Measurements from ENCODE around the gene SMIM44.
"Not testable (repeated sequence)": the region's sequence is repeated elsewhere in the genome, so short reads cannot be mapped to it uniquely, and the experiment has no call there.

The SMIM44 gene

GRCh38 chr19:3483226-3483628 lies at the start of gene SMIM44:
TSS of gene SMIM44 (minus strand) at chr19:3483441. CDS start at chr19:3483403, 38 bp downstream.
- Histone ChIP-seq H3K27ac (ENCODE audit: low read length) (no peak within 1 kb of the TSS), H3K36me3 (ENCODE audit: insufficient read depth, low read depth, low read length) (no peaks in the 10 kb centered on the region), H3K9me3 (ENCODE audit: insufficient read depth, low read depth, low read length) (no peaks in the 10 kb centered on the region), H3K4me1 (ENCODE audit: insufficient read depth, low read length) (no peaks in the 10 kb centered on the region), H3K4me3 (ENCODE audit: low read length) (no peak within 1 kb of the TSS), H3K27me3 (ENCODE audit: insufficient read depth, low read length) (peaks cover 3% of the 10 kb centered on the region), H3K9ac (ENCODE audit: low read depth, low read length) (no peak within 1 kb of the TSS)

- H3K4me3 ChIP-seq (ENCODE audit: low read length): no peak overlapping the region
- no peaks in the 10 kb centered on the region for H3K27me3 ChIP-seq (ENCODE audit: insufficient read depth, low read length)
- H3K36me3 ChIP-seq (ENCODE audit: insufficient read depth, low read depth, low read length): peaks cover 42% of the 10 kb centered on the region
- no peak overlapping the region for H3K27ac ChIP-seq (ENCODE audit: low read length)
- no peaks in the 10 kb centered on the region for H3K9me3 ChIP-seq (ENCODE audit: insufficient read depth, low read depth, low read length)
- H3K9ac ChIP-seq (ENCODE audit: low read depth, low read length): no peak overlapping the region
- no peaks in the 10 kb centered on the region for H3K4me1 ChIP-seq (ENCODE audit: insufficient read depth, low read length)
Measured at GRCh38 chr19:3533033-3533432, 49.8 kb upstream of the SMIM44 start.

- Histone ChIP-seq H3K27ac (ENCODE audit: low read length) (no peak overlapping the region), H3K9ac (ENCODE audit: low read depth, low read length) (no peak overlapping the region), H3K4me1 (ENCODE audit: insufficient read depth, low read length) (no peaks in the 10 kb centered on the region), H3K27me3 (ENCODE audit: insufficient read depth, low read length) (no peaks in the 10 kb centered on the region), H3K9me3 (ENCODE audit: insufficient read depth, low read depth, low read length) (no peaks in the 10 kb centered on the region), H3K4me3 (ENCODE audit: low read length) (no peak overlapping the region), H3K36me3 (ENCODE audit: insufficient read depth, low read depth, low read length) (peaks cover 46% of the 10 kb centered on the region)
Measured at GRCh38 chr19:3532154-3532786, 49.0 kb upstream of the SMIM44 start.

- no peaks in the 10 kb centered on the region for H3K9me3 ChIP-seq (ENCODE audit: insufficient read depth, low read depth, low read length)
- H3K9ac ChIP-seq (ENCODE audit: low read depth, low read length): no peak overlapping the region
- no peaks in the 10 kb centered on the region for H3K27me3 ChIP-seq (ENCODE audit: insufficient read depth, low read length)
- H3K4me1 ChIP-seq (ENCODE audit: insufficient read depth, low read length): no peaks in the 10 kb centered on the region
- H3K36me3 ChIP-seq (ENCODE audit: insufficient read depth, low read depth, low read length): peaks cover 49% of the 10 kb centered on the region
- H3K27ac ChIP-seq (ENCODE audit: low read length): no peak overlapping the region
- H3K4me3 ChIP-seq (ENCODE audit: low read length): no peak overlapping the region
Measured at GRCh38 chr19:3531716-3532115, 48.5 kb upstream of the SMIM44 start.

GRCh38 chr19:3530389-3530788 lies 47.1 kb upstream of the SMIM44 start:
- Histone ChIP-seq H3K4me3 (ENCODE audit: low read length) (no peak overlapping the region), H3K27ac (ENCODE audit: low read length) (no peak overlapping the region), H3K27me3 (ENCODE audit: insufficient read depth, low read length) (no peaks in the 10 kb centered on the region), H3K9ac (ENCODE audit: low read depth, low read length) (no peak overlapping the region), H3K4me1 (ENCODE audit: insufficient read depth, low read length) (no peaks in the 10 kb centered on the region), H3K36me3 (ENCODE audit: insufficient read depth, low read depth, low read length) (peaks cover 46% of the 10 kb centered on the region), H3K9me3 (ENCODE audit: insufficient read depth, low read depth, low read length) (no peaks in the 10 kb centered on the region)

DNA sequence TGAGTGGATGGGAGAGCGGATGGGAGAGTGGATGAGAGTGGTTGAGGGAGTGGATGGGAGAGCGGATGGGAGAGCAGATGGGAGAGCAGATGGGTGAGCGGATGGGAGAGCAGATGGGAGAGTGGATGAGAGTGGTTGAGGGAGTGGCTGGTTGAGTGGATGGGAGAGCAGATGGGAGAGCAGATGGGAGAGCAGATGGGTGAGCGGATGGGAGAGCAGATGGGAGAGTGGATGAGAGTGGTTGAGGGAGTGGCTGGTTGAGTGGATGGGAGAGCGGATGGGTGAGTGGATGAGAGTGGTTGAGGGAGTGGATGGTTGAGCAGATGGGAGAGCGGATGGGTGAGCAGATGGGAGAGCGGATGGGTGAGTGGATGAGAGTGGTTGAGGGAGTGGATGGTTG lies 46.1 kb upstream of the SMIM44 start:
- not testable (repeated sequence) for H3K27me3 ChIP-seq (ENCODE audit: insufficient read depth, low read length); H3K27ac ChIP-seq (ENCODE audit: low read length); H3K9ac ChIP-seq (ENCODE audit: low read depth, low read length); H3K4me1 ChIP-seq (ENCODE audit: insufficient read depth, low read length); H3K4me3 ChIP-seq (ENCODE audit: low read length); H3K9me3 ChIP-seq (ENCODE audit: insufficient read depth, low read depth, low read length)
- peaks cover 40% of the 10 kb centered on the region for H3K36me3 ChIP-seq (ENCODE audit: insufficient read depth, low read depth, low read length)

DNA sequence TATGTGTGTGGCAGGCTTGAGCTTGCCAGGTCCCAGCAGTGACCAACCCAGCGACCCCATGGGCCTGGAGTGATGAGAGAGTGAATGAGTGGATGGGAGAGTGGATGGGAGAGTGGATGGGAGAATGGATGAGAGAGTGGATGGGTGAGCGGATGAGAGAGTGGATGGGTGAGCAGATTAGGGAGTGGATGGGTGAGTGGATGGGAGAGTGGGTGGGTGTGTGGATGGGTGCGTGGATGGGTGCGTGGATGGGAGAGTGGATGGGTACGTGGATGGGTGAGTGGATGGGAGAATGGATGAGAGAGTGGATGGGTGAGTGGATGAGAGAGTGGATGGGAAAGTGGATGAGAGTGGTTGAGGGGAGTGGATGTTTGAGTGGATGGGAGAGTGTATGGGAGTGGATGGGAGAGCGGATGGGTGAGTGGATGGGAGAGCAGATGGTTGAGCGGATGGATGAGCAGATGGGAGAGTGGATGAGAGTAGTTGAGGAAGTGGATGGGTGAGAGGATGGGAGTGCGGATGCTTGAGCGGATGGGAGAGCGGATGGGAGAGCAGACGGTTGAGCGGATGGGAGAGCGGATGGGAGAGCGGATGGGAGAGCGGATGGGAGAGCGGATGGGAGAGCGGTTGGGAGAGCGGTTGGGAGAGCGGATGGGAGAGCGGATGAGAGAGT lies 45.4 kb upstream of the SMIM44 start:
- H3K27me3 ChIP-seq (ENCODE audit: insufficient read depth, low read length): no peaks in the 10 kb centered on the region
- no peak overlapping the region for H3K4me3 ChIP-seq (ENCODE audit: low read length)
- no peak overlapping the region for H3K9ac ChIP-seq (ENCODE audit: low read depth, low read length)
- H3K4me1 ChIP-seq (ENCODE audit: insufficient read depth, low read length): no peaks in the 10 kb centered on the region
- peaks cover 40% of the 10 kb centered on the region for H3K36me3 ChIP-seq (ENCODE audit: insufficient read depth, low read depth, low read length)
- H3K27ac ChIP-seq (ENCODE audit: low read length): no peak overlapping the region
- H3K9me3 ChIP-seq (ENCODE audit: insufficient read depth, low read depth, low read length): no peaks in the 10 kb centered on the region

- no peaks in the 10 kb centered on the region for H3K9me3 ChIP-seq (ENCODE audit: insufficient read depth, low read depth, low read length)
- H3K27me3 ChIP-seq (ENCODE audit: insufficient read depth, low read length): no peaks in the 10 kb centered on the region
- no peak overlapping the region for H3K4me3 ChIP-seq (ENCODE audit: low read length)
- H3K4me1 ChIP-seq (ENCODE audit: insufficient read depth, low read length): no peaks in the 10 kb centered on the region
- H3K36me3 ChIP-seq (ENCODE audit: insufficient read depth, low read depth, low read length): peaks cover 34% of the 10 kb centered on the region
- H3K9ac ChIP-seq (ENCODE audit: low read depth, low read length): no peak overlapping the region
- H3K27ac ChIP-seq (ENCODE audit: low read length): no peak overlapping the region
Measured at GRCh38 chr19:3528080-3528479, 44.8 kb upstream of the SMIM44 start.

- no peak overlapping the region for H3K4me3 ChIP-seq (ENCODE audit: low read length)
- no peaks in the 10 kb centered on the region for H3K4me1 ChIP-seq (ENCODE audit: insufficient read depth, low read length)
- no peak overlapping the region for H3K27ac ChIP-seq (ENCODE audit: low read length)
- no peaks in the 10 kb centered on the region for H3K9me3 ChIP-seq (ENCODE audit: insufficient read depth, low read depth, low read length)
- peaks cover 28% of the 10 kb centered on the region for H3K36me3 ChIP-seq (ENCODE audit: insufficient read depth, low read depth, low read length)
- no peak overlapping the region for H3K9ac ChIP-seq (ENCODE audit: low read depth, low read length)
- no peaks in the 10 kb centered on the region for H3K27me3 ChIP-seq (ENCODE audit: insufficient read depth, low read length)
Measured at GRCh38 chr19:3527238-3527910, 44.1 kb upstream of the SMIM44 start.

- H3K9me3 ChIP-seq (ENCODE audit: insufficient read depth, low read depth, low read length): no peaks in the 10 kb centered on the region
- H3K27me3 ChIP-seq (ENCODE audit: insufficient read depth, low read length): no peaks in the 10 kb centered on the region
- H3K36me3 ChIP-seq (ENCODE audit: insufficient read depth, low read depth, low read length): peaks cover 23% of the 10 kb centered on the region
- H3K4me3 ChIP-seq (ENCODE audit: low read length): no peak overlapping the region
- H3K27ac ChIP-seq (ENCODE audit: low read length): no peak overlapping the region
- no peak overlapping the region for H3K9ac ChIP-seq (ENCODE audit: low read depth, low read length)
- no peaks in the 10 kb centered on the region for H3K4me1 ChIP-seq (ENCODE audit: insufficient read depth, low read length)
Measured at GRCh38 chr19:3526507-3527237, 43.4 kb upstream of the SMIM44 start.

DNA sequence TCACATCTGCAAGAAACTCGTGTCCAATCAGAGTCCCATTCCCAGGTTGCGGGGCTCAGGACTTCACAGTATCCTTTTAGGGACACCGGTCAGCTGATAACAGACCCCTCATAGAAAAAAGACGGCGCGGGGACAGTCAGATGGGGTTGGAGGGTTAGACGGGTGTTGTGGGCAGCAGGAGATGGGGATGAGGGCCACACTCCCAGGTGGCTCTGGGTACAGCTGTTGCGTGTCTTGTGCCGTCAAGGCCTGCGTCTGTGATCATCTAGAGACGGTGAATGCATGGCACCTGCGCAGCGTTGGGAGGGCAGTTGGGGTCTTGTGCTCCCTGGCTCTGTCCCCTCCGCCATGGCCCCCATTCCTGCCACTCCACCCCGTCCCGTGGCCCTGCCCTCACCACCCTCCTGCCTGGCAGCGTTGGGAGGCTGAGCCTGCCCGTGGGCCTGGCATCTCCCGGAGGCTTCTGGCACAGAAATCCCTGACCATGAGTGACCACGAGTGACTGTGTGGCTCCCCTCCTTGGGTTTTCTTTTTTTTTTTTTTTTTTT lies 41.7 kb upstream of the SMIM44 start:
- H3K4me3 ChIP-seq (ENCODE audit: low read length): no peak overlapping the region
- no peaks in the 10 kb centered on the region for H3K27me3 ChIP-seq (ENCODE audit: insufficient read depth, low read length)
- no peak overlapping the region for H3K9ac ChIP-seq (ENCODE audit: low read depth, low read length)
- H3K36me3 ChIP-seq (ENCODE audit: insufficient read depth, low read depth, low read length): peaks cover 14% of the 10 kb centered on the region; the same call in 1 of the 2 replicates
- H3K4me1 ChIP-seq (ENCODE audit: insufficient read depth, low read length): no peaks in the 10 kb centered on the region
- H3K27ac ChIP-seq (ENCODE audit: low read length): no peak overlapping the region
- H3K9me3 ChIP-seq (ENCODE audit: insufficient read depth, low read depth, low read length): no peaks in the 10 kb centered on the region
